DND-41 (cell line): ENCODE measurements around the gene FXYD6.

Source experiments
- ATAC-seq: fragments of 200-7000 bp; cut with Tn5 transposase; 3 replicates; pipeline ENCODE4 v1.9.1; 2021; ENCODE audit warnings: low read depth; ENCODE audit not compliant: insufficient read depth
- DNase-seq: peaks from one replicate; pipeline ENCODE4 v3.0.0-alpha.2; 2020
- H2AFZ ChIP-seq: 2 replicates; pipeline ENCODE4 v1.6.0; 2012; ENCODE audit warnings: low read depth, low read length
- H3K27ac ChIP-seq: 2 replicates; pipeline ENCODE4 v1.5.1; 2012; ENCODE audit warnings: low read length, inconsistent platforms
- H3K27me3 ChIP-seq: fragments of 200-600 bp; sonication (generic); 2 replicates; pipeline ENCODE4 v1.6.0; 2012; ENCODE audit warnings: low read length, mild to moderate bottlenecking, inconsistent platforms; ENCODE audit not compliant: insufficient read depth, poor library complexity
- H3K36me3 ChIP-seq: 2 replicates; pipeline ENCODE4 v1.5.1; 2012; ENCODE audit warnings: low read length, inconsistent platforms; ENCODE audit not compliant: insufficient read depth
- H3K4me1 ChIP-seq: 2 replicates; pipeline ENCODE4 v1.5.1; 2012; ENCODE audit warnings: mild to moderate bottlenecking, low read length; ENCODE audit not compliant: insufficient read depth
- H3K4me2 ChIP-seq: 2 replicates; pipeline ENCODE4 v1.6.0; 2012; ENCODE audit warnings: mild to moderate bottlenecking, moderate library complexity, low read length, inconsistent platforms; ENCODE audit not compliant: insufficient read depth
- H3K4me3 ChIP-seq, 2 experiments: fragments of 200-600 bp in 1 of 2; shearing (Covaris generic) in 1 of 2; 2 replicates each; pipeline ENCODE4 v1.5.1; 2012 to 2016; ENCODE audit warnings: inconsistent platforms in 2 of 2, low read length in 2 of 2, mild to moderate bottlenecking in 2 of 2, low read depth in 1 of 2, moderate library complexity in 1 of 2
- H3K79me2 ChIP-seq: 2 replicates; pipeline ENCODE4 v1.6.0; 2012; ENCODE audit warnings: low read length, inconsistent platforms; ENCODE audit not compliant: insufficient read depth
- H3K9ac ChIP-seq: 2 replicates; pipeline ENCODE4 v1.6.0; 2012; ENCODE audit warnings: low read depth, mild to moderate bottlenecking, inconsistent platforms, low read length, moderate library complexity
- H3K9me3 ChIP-seq: 2 replicates; pipeline ENCODE4 v1.5.1; 2012; ENCODE audit warnings: low read length, moderate library complexity, mild to moderate bottlenecking, inconsistent platforms; ENCODE audit not compliant: insufficient read depth, severe bottlenecking
- H4K20me1 ChIP-seq: 2 replicates; pipeline ENCODE4 v1.6.0; 2012; ENCODE audit warnings: low read length; ENCODE audit not compliant: insufficient read depth
- CTCF ChIP-seq: IDR thresholded peaks from 2 replicates; pipeline ENCODE4 v1.5.1; 2012; ENCODE audit warnings: borderline replicate concordance, low read length, moderate library complexity, mild to moderate bottlenecking; ENCODE audit not compliant: poor library complexity, severe bottlenecking; ENCODE audit errors: extremely low read depth
- EZH2 ChIP-seq: IDR thresholded peaks from 3 replicates; pipeline ENCODE4 v1.6.1; 2012; ENCODE audit warnings: borderline replicate concordance, low read depth, mild to moderate bottlenecking, moderate library complexity, low read length, inconsistent platforms; ENCODE audit not compliant: severe bottlenecking

The FXYD6 gene

GRCh38 chr11:117839380-117839881 is 37.0 kb downstream of the FXYD6 start:
- no peak for DNase-seq
- no peaks in the 10 kb centered on the region for H4K20me1 ChIP-seq
- no peak overlapping the region for H3K4me3 ChIP-seq
- H3K27me3 ChIP-seq = no peaks in the 10 kb centered on the region
- no peak overlapping the region for H3K4me2 ChIP-seq
- peak overlapping the region; percentile 75; the same call in 1 of the 2 replicates for H3K27ac ChIP-seq
- TF ChIP-seq CTCF (no peak), EZH2 (no peak)
- ATAC-seq = no peak
- H3K79me2 ChIP-seq = peaks cover 19% of the 10 kb centered on the region
- H3K9ac ChIP-seq = no peak overlapping the region
- H3K4me1 ChIP-seq = peaks cover 45% of the 10 kb centered on the region
- no peaks in the 10 kb centered on the region for H3K9me3 ChIP-seq
- no peak overlapping the region for H2AFZ ChIP-seq
- peaks cover 72% of the 10 kb centered on the region for H3K36me3 ChIP-seq

DNA sequence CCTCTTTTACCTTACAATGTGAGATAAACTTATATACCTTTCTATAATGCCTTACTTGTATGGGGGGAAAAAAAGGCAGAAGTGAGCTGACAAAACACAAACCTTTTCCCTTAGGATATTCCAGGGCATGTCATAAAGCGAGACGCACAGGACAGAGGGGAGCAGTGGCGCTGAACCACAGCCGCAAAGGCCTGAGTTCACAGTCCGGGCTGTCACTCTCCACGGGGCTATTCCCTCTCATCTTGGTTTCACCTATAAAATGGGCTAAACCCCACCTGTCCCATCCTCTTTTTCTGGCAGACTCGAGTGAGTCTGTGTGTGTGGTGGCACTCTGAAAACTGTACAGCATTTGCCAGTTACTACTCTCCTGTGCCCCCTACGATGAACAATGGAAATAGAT is 37.6 kb downstream of the FXYD6 start:
- H3K4me2 ChIP-seq = no peak overlapping the region

DNA sequence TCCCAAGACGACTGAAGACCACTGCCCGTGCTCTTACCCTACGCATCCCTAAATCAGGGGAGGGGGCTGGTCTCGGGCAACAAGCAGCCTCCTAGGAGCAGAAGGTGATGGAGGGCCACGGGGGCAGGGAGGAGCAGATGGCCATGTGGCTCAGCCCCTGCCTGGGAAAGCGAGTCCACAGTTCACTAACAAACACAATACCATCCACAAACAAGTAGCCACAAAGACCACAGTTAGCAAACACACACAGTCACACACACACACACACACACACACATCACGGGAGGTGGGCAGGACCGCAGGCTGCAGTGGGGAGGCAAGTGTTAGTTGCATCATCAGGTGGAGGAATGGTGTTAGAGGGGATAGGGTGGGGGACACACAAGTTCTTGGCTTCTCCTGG is 38.7 kb downstream of the FXYD6 start:
- Histone ChIP-seq H3K4me1 (peaks cover 43% of the 10 kb centered on the region), H2AFZ (no peak overlapping the region), H3K27me3 (no peaks in the 10 kb centered on the region), H4K20me1 (no peaks in the 10 kb centered on the region), H3K4me3 (no peak overlapping the region), H3K27ac (peak overlapping the region; percentile 75), H3K9me3 (no peaks in the 10 kb centered on the region), H3K4me2 (no peak overlapping the region), H3K36me3 (peaks cover 72% of the 10 kb centered on the region), H3K9ac (no peak overlapping the region; the same call in 1 of the 2 replicates), H3K79me2 (peaks cover 6% of the 10 kb centered on the region)
- TF ChIP-seq CTCF (no peak), EZH2 (no peak)
- ATAC-seq (peak; percentile 66), DNase-seq (peak; percentile 78)

More for the DNA sequence above, 37.6 kb downstream of the FXYD6 start:
- no peak overlapping the region for H2AFZ ChIP-seq
- H3K36me3 ChIP-seq = peaks cover 72% of the 10 kb centered on the region
- TF ChIP-seq EZH2 = no peak
- H3K9ac ChIP-seq = no peak overlapping the region
- no peak overlapping the region for H3K4me3 ChIP-seq
- H3K9me3 ChIP-seq = no peaks in the 10 kb centered on the region
- peak overlapping the region; percentile 75; the same call in 1 of the 2 replicates for H3K27ac ChIP-seq
- H4K20me1 ChIP-seq = no peaks in the 10 kb centered on the region
- H3K4me1 ChIP-seq = peaks cover 43% of the 10 kb centered on the region
- no peaks in the 10 kb centered on the region for H3K27me3 ChIP-seq
- H3K79me2 ChIP-seq = peaks cover 16% of the 10 kb centered on the region
- no peak for DNase-seq
- no peak for ATAC-seq

- Histone ChIP-seq H3K9ac (no peak overlapping the region), H3K4me3 (no peak overlapping the region), H3K4me1 (peaks cover 49% of the 10 kb centered on the region), H4K20me1 (no peaks in the 10 kb centered on the region), H3K79me2 (0 out of 2 replicates have a peak, but pooled peaks cover 2% of the 10 kb centered on the region), H3K4me2 (no peak overlapping the region), H3K27me3 (no peaks in the 10 kb centered on the region), H3K27ac (peak overlapping the region; percentile 75), H2AFZ (no peak overlapping the region), H3K9me3 (no peaks in the 10 kb centered on the region), H3K36me3 (peaks cover 66% of the 10 kb centered on the region)
- ATAC-seq (peak; percentile 10; the same call in 1 of the 3 replicates), DNase-seq (peak; percentile 26)
- TF ChIP-seq EZH2 (no peak), CTCF (no peak)
Measured at GRCh38 chr11:117837070-117837776, 39.2 kb downstream of the FXYD6 start.
